ENCODE data around the gene PTPRT.
"Not testable (repeated sequence)": the region's sequence is repeated elsewhere in the genome, so short reads cannot be mapped to it uniquely, and the experiment has no call there.

The PTPRT gene

GRCh38 chr20:43167615-43168014 is 22.1 kb downstream of the PTPRT start:
- TF ChIP-seq L3MBTL2 (conservative IDR thresholded peaks at IDR 0.05) (no peak), BHLHE40 (IDR thresholded peaks at IDR 0.05; ENCODE audit: borderline replicate concordance) (no peak), SUZ12 (IDR thresholded peaks at IDR 0.05) (no peak), FOXA1 (IDR thresholded peaks at IDR 0.05) (no peak), ARNT (IDR thresholded peaks at IDR 0.05) (no peak)
- ChIA-PET POLR2A (no interaction called here), CTCF (no interaction called here)
- DNase-seq (ENCODE audit: extremely low spot score): no peak

DNA sequence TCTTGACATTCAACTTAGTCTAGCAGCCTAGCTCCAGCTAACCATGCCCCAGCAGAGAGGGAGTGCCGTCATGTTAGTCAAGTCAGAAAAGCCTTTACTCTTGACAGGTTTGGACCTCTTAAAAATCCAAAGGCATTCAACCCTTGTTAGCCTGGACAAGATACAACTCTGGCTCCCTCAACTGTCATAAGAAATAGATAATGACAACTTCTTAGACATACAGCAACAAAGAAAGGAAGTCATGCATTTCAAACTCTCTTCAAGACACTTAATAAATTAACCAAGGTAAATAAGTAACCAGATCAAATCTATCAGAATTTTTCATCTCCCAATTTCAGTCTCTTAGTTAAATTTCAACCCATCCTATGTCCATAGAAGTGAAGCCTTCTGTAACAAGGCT is 22.7 kb downstream of the PTPRT start:
- CTCF ChIA-PET: no interaction called here
- POLR2A ChIA-PET: no interaction called here
- TF ChIP-seq CTBP1 (IDR thresholded peaks at IDR 0.05; ENCODE audit: borderline replicate concordance) (no peak), SUZ12 (IDR thresholded peaks at IDR 0.05) (no peak), ARNT (IDR thresholded peaks at IDR 0.05) (no peak), LEF1 (IDR thresholded peaks at IDR 0.05; ENCODE audit: borderline replicate concordance) (no peak), HDGF (IDR thresholded peaks at IDR 0.05; ENCODE audit: borderline replicate concordance) (no peak), BHLHE40 (IDR thresholded peaks at IDR 0.05; ENCODE audit: borderline replicate concordance) (no peak), FOXA1 (IDR thresholded peaks at IDR 0.05) (no peak), ZNF384 (IDR thresholded peaks at IDR 0.05) (no peak)
- TF ChIP-seq, protein P1, sequence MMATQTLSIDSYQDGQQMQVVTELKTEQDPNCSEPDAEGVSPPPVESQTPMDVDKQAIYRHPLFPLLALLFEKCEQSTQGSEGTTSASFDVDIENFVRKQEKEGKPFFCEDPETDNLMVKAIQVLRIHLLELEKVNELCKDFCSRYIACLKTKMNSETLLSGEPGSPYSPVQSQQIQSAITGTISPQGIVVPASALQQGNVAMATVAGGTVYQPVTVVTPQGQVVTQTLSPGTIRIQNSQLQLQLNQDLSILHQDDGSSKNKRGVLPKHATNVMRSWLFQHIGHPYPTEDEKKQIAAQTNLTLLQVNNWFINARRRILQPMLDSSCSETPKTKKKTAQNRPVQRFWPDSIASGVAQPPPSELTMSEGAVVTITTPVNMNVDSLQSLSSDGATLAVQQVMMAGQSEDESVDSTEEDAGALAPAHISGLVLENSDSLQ (IDR thresholded peaks at IDR 0.05): no peak
- no peak for DNase-seq (ENCODE audit: extremely low spot score)

- no peak for TF ChIP-seq ZNF384 (IDR thresholded peaks at IDR 0.05)
- TF ChIP-seq FOXA1 (IDR thresholded peaks at IDR 0.05): no peak
- no peak for TF ChIP-seq L3MBTL2 (conservative IDR thresholded peaks at IDR 0.05)
- no peak for TF ChIP-seq SUZ12 (IDR thresholded peaks at IDR 0.05)
- TF ChIP-seq FOXM1 (IDR thresholded peaks at IDR 0.05; ENCODE audit: borderline replicate concordance): no peak
- TF ChIP-seq SP1 (IDR thresholded peaks at IDR 0.05): no peak
- no peak for TF ChIP-seq CTBP1 (IDR thresholded peaks at IDR 0.05; ENCODE audit: borderline replicate concordance)
- TF ChIP-seq NFRKB (IDR thresholded peaks at IDR 0.05): no peak
- CTCF ChIA-PET: no interaction called here
- POLR2A ChIA-PET: no interaction called here
- DNase-seq (ENCODE audit: extremely low spot score): no peak
These were observed 24.1 kb downstream of the PTPRT start for GRCh38 chr20:43165611-43166010.

DNA sequence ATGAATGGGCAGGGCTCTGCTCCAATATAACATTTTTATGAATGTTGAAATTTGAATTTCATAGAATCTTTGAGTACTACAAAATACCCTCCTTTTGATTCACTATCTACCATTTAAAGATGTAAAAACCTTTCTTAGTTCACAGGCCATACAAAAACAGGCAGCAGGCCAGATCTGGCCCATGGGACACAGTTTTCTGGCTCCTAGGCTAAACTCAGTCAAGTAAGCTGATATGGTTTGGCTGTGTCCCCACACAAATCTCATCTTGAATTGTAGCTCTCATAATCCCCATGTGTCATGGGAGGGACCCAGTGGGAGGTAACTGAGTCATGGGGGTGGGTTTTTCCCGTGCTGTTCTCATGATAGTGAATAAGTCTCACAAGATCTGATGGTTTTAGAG is 25.0 kb downstream of the PTPRT start:
- DNase-seq (ENCODE audit: extremely low spot score); POLR2A ChIA-PET; CTCF ChIA-PET: not testable (repeated sequence)

DNA sequence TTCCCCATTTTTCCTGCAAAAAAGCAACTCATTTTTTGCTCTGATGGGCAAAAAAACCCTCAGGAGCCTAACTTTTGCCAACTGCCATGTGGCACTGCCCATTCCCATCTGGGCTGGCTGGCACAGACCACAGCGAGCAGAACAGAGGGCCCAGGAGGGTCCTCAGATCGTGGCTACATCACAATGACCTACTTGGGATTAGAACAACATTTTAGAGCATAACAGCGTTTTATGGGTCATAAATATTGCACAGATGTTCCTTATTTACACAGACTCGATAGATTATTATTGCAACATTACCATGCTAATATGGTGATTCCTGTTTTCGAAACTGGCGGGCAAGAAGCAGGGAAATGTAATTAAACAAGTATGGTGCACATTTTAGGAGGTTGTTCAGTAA is 28.0 kb downstream of the PTPRT start:
- CTCF ChIA-PET: no interaction called here
- DNase-seq (ENCODE audit: extremely low spot score): no peak
- TF ChIP-seq SP1 (IDR thresholded peaks at IDR 0.05) (no peak), FOXA1 (IDR thresholded peaks at IDR 0.05) (no peak), HDGF (IDR thresholded peaks at IDR 0.05; ENCODE audit: borderline replicate concordance) (no peak), ELF4 (IDR thresholded peaks at IDR 0.05) (no peak), L3MBTL2 (conservative IDR thresholded peaks at IDR 0.05) (no peak), NFRKB (IDR thresholded peaks at IDR 0.05) (no peak), BHLHE40 (IDR thresholded peaks at IDR 0.05; ENCODE audit: borderline replicate concordance) (no peak), TARDBP (IDR thresholded peaks at IDR 0.05) (no peak), SUZ12 (IDR thresholded peaks at IDR 0.05) (no peak), ARNT (IDR thresholded peaks at IDR 0.05) (no peak), ZNF384 (IDR thresholded peaks at IDR 0.05) (no peak), FOXK2 (IDR thresholded peaks at IDR 0.05) (no peak), CTBP1 (IDR thresholded peaks at IDR 0.05; ENCODE audit: borderline replicate concordance) (no peak), FOXM1 (IDR thresholded peaks at IDR 0.05; ENCODE audit: borderline replicate concordance) (no peak)
- TF ChIP-seq, protein P1 (IDR thresholded peaks at IDR 0.05): no peak
- POLR2A ChIA-PET: no interaction called here

DNA sequence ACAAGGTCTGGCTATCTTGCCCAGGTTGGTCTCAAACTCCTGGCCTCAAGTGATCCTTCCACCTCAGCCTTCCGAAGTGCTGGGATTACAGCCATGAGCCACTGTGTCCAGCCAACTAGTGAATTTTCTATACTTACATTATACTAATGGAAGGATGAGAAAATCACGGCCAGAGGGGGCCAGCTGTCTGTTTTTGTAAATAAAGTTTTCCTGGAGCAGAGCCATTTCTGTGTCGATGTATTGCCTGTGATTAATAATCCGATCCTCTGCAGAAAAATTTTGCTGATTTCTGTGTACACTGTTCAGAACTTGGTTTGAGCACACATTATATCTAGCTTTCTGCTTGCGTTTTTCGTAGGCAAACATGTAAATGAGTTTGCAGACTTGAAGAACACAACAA is 28.8 kb downstream of the PTPRT start:
- ChIA-PET CTCF (no interaction called here), POLR2A (no interaction called here)
- no peak for DNase-seq (ENCODE audit: extremely low spot score)
- TF ChIP-seq NFRKB (IDR thresholded peaks at IDR 0.05): no peak
- TF ChIP-seq ZNF384 (IDR thresholded peaks at IDR 0.05): no peak
- TF ChIP-seq CTBP1 (IDR thresholded peaks at IDR 0.05; ENCODE audit: borderline replicate concordance): no peak
- TF ChIP-seq ARNT (IDR thresholded peaks at IDR 0.05): no peak
- TF ChIP-seq, protein P1 (IDR thresholded peaks at IDR 0.05): no peak

GRCh38 chr20:43159994-43160393 is 29.7 kb downstream of the PTPRT start:
- TF ChIP-seq BHLHE40 (IDR thresholded peaks at IDR 0.05; ENCODE audit: borderline replicate concordance) (no peak), FOXA1 (IDR thresholded peaks at IDR 0.05) (no peak), SP1 (IDR thresholded peaks at IDR 0.05) (no peak), ZNF384 (IDR thresholded peaks at IDR 0.05) (no peak), L3MBTL2 (conservative IDR thresholded peaks at IDR 0.05) (no peak), ARNT (IDR thresholded peaks at IDR 0.05) (no peak), NFRKB (IDR thresholded peaks at IDR 0.05) (no peak), LEF1 (IDR thresholded peaks at IDR 0.05; ENCODE audit: borderline replicate concordance) (no peak), TARDBP (IDR thresholded peaks at IDR 0.05) (no peak), FOXK2 (IDR thresholded peaks at IDR 0.05) (no peak), FOXM1 (IDR thresholded peaks at IDR 0.05; ENCODE audit: borderline replicate concordance) (no peak)
- DNase-seq (ENCODE audit: extremely low spot score): no peak
- ChIA-PET CTCF (no interaction called here), POLR2A (no interaction called here)
